ENCODE results near the gene VILL. TPM values are rescaled to one million over a fixed set of nuclear protein-coding genes. Genes with fewer than 3 reads are reported as not detected.

The VILL gene
- total RNA-seq, 3 donors from 2014 or later, result 11.0 to 17.4 (median 15.4) TPM

DNA sequence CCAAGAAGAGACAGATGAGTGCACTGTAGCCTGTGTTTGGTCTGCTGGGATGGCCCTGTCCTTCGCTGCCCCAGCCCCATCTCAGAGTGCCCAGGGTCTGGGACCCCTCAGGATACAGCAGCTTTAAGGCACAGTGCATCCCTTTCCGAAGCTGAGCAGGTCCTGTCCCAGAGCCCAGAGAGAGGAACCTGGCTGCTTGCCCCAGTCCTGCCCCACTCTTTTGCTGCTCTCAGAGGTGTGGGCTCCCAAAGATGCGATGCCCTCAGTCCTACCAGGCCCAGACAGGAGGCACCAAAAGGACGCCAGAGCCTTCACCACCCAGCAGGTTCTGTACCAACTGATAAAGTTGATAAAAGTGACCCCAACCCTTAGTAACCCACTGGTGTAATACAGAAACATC, 30.6 kb downstream of the VILL start:
- H3K4me1 ChIP-seq, result peaks cover 5 to 9% of the 10 kb centered on the region in 2 donors
- DNase-seq (ENCODE audit: low spot score in 2 of 2), result peak in 1 of 2 donors; percentile 34
- H3K27me3 ChIP-seq, result no peaks in the 10 kb centered on the region
- H3K27ac ChIP-seq, result no peak overlapping the region
- TF ChIP-seq, protein P1, sequence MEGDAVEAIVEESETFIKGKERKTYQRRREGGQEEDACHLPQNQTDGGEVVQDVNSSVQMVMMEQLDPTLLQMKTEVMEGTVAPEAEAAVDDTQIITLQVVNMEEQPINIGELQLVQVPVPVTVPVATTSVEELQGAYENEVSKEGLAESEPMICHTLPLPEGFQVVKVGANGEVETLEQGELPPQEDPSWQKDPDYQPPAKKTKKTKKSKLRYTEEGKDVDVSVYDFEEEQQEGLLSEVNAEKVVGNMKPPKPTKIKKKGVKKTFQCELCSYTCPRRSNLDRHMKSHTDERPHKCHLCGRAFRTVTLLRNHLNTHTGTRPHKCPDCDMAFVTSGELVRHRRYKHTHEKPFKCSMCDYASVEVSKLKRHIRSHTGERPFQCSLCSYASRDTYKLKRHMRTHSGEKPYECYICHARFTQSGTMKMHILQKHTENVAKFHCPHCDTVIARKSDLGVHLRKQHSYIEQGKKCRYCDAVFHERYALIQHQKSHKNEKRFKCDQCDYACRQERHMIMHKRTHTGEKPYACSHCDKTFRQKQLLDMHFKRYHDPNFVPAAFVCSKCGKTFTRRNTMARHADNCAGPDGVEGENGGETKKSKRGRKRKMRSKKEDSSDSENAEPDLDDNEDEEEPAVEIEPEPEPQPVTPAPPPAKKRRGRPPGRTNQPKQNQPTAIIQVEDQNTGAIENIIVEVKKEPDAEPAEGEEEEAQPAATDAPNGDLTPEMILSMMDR (IDR thresholded peaks at IDR 0.05), result no peak
- TF ChIP-seq POLR2AphosphoS5 (IDR thresholded peaks at IDR 0.05) (no peak), POLR2A (IDR thresholded peaks at IDR 0.05) (no peak)
- intact Hi-C loops (cut with DNase I; ENCODE audit: low total_unique reads), result no loop called here
- H3K4me3 ChIP-seq, result no peak overlapping the region
- peaks cover 11% of the 10 kb centered on the region for H3K36me3 ChIP-seq
- peaks cover 0 to 8% of the 10 kb centered on the region in 2 donors for H3K9me3 ChIP-seq

DNA sequence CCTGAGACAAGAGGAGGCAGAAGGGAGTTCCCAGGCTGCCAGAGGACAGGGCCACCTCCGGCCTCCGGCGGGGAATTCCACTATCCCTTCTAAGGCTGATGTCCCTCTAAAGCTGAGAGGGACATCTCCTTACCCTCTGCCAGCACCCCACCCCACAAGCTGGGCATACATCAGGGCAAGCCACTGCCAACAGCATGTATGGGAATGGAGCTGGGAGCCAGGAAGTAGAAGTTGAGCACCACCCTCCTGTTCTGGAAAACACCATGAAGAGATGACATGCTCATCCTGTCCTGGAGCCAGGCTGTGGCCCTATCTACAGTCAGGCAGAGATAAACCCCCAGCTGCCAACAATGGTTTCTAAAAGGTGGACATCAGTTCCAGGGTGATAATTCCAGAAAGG, 31.7 kb downstream of the VILL start:
- intact Hi-C loops (cut with DNase I; ENCODE audit: low total_unique reads), result no loop called here
- Histone ChIP-seq H3K36me3 (peaks cover 4% of the 10 kb centered on the region), H3K4me1 (peaks cover 5 to 13% of the 10 kb centered on the region in 2 donors), H3K4me3 (no peak overlapping the region), H3K9me3 (no peaks in the 10 kb centered on the region), H3K27me3 (no peaks in the 10 kb centered on the region), H3K27ac (peak overlapping the region in 1 of 2 donors; percentile 25)
- DNase-seq (ENCODE audit: low spot score in 2 of 2), result no peak
- TF ChIP-seq POLR2A (IDR thresholded peaks at IDR 0.05) (no peak), POLR2AphosphoS5 (IDR thresholded peaks at IDR 0.05) (no peak)
- TF ChIP-seq, protein P1 (IDR thresholded peaks at IDR 0.05), result no peak

DNA sequence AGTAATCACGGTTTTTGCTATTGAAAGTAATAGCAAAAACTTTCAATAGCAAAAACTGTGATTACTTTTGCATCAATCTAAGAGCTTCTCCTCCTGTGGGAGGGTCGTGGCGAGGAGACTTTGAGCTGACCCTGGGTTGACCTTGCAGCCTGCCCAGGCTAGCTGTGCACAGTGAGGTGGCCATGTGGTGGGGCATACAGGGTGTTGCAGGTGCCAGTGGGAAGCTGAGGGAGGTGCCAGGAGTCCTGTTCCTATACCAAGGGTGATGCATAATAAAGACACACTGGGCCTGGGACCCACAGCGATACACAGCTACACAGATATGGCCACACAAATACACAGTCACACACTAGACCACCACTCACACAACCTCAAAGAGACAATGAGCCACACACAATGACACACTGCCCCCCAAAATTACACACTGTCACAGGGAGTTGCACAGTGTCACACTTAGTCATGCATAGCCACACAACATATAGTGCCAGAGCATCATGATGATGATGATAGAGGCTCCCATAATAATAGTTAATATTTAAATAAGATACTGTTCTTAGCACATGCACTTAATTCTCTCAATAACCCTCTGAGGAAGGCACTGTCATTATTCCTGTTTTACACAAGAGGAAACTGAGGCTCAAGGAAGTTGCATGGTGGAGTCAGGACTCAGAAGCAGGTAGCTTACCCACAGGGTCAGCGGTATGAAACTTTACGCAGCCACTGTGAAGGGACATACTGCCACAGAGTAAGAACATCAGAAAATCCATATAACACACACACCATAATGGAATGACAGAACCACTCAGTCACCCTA, 32.5 kb downstream of the VILL start:
- Histone ChIP-seq H3K36me3 (no peaks in the 10 kb centered on the region), H3K9me3 (no peaks in the 10 kb centered on the region), H3K27me3 (no peaks in the 10 kb centered on the region), H3K4me1 (peaks cover 5 to 13% of the 10 kb centered on the region in 2 donors), H3K4me3 (peak overlapping the region in 1 of 3 donors; percentile 80), H3K27ac (peak overlapping the region in 1 of 2 donors; percentile 98)
- TF ChIP-seq, protein P1 (IDR thresholded peaks at IDR 0.05), result no peak
- TF ChIP-seq POLR2A (IDR thresholded peaks at IDR 0.05) (no peak), POLR2AphosphoS5 (IDR thresholded peaks at IDR 0.05) (no peak)
- DNase-seq (ENCODE audit: low spot score in 2 of 2), result no peak
- intact Hi-C loops (cut with DNase I; ENCODE audit: low total_unique reads), result no loop called here

DNA sequence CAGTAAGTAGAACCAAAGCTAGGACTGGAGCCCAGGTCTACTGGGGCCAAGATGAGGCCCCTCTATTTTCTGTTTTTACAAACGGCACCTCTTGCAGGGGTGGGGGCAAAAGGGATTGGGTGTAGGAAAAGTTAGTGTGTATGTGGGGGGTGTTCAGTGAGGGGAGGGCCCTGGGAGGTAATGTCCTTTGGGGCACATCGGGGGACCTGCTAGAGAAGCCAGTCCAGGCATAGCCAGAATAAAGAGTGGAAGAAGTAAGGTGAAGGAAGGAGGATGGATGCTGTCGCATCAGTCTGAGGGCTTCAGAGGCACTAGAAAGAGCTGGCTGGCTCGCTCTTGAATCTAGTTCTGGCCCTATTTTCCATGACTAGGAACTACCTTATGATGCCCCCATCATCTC, 36.3 kb downstream of the VILL start:
- no peaks in the 10 kb centered on the region for H3K27me3 ChIP-seq
- H3K9me3 ChIP-seq, result no peaks in the 10 kb centered on the region
- TF ChIP-seq POLR2A (IDR thresholded peaks at IDR 0.05), result no peak
- TF ChIP-seq, protein P1 (IDR thresholded peaks at IDR 0.05), result no peak
- H3K36me3 ChIP-seq, result no peaks in the 10 kb centered on the region
- no peak overlapping the region for H3K4me3 ChIP-seq
- H3K4me1 ChIP-seq, result peaks cover 12 to 30% of the 10 kb centered on the region in 2 donors
- peak overlapping the region; percentile 97 to 98 for H3K27ac ChIP-seq
- DNase-seq (ENCODE audit: low spot score in 2 of 2), result no peak
- intact Hi-C loops (cut with DNase I; ENCODE audit: low total_unique reads), result no loop called here
